BE2C (cell line): ENCODE measurements around the gene TMEM203.

ENCODE experiments used
- DNase-seq: peaks from one replicate; pipeline ENCODE4 v3.0.0-alpha.2; 2020
- H3K27me3 ChIP-seq: fragments of 250-450 bp; sonication (Bioruptor Pico); 2 replicates; pipeline ENCODE4 v1.5.1; 2020; ENCODE audit warnings: mild to moderate bottlenecking
- H3K36me3 ChIP-seq: fragments of 250-450 bp; sonication (Bioruptor Pico); 2 replicates; pipeline ENCODE4 v1.5.1; 2020; ENCODE audit warnings: mild to moderate bottlenecking
- H3K4me1 ChIP-seq: fragments of 250-450 bp; sonication (Bioruptor Pico); 2 replicates; pipeline ENCODE4 v1.5.1; 2020
- H3K4me3 ChIP-seq: 2 replicates; pipeline ENCODE4 v1.5.1; 2011; ENCODE audit warnings: low read depth, low read length
- H3K9me3 ChIP-seq: fragments of 250-450 bp; sonication (Bioruptor Pico); 2 replicates; pipeline ENCODE4 v1.5.1; 2020
- TF ChIP-seq, protein P1 (sequence below): IDR thresholded peaks from 2 replicates; pipeline ENCODE4 v1.5.1; 2012; ENCODE audit warnings: mild to moderate bottlenecking, low read depth, low read length

TMEM203 gene

DNA sequence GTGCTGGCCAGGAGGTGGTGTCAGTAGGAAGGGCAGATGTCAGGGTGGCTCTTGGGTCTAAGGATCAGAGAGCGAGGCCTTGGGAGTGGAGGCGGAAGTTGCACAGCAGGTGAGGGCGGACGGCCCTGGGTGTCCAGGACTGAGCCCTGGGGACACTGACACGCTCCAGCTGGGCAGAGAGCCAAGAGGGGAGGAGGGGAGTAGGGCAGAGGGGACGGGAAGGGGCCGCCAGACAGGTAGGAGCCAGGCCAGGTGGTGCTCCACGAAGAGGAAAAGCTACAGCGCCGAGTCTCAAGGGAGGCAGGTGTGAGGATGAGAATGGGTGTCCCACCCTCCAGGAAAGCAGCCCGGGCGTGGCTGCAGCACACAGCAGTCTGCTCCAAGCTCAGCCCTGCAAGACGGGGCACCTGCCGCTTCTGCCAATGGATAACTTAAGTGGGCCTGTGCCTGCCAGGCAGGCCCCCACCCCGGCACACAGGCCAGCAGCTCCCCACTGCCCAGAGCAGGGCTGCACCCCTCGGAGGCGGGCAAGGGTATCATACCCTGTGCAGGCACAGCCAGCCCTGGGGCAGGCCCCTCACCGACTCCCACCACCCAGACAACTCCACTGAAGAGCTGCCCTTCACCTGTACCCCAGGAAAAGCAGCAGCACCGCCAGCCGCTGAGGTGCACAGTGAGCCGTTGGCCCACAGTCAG lies 9.8 kb downstream of the TMEM203 start:
- no peak for DNase-seq
- Histone ChIP-seq H3K4me1 (peaks cover 6% of the 10 kb centered on the region), H3K36me3 (peaks cover 4% of the 10 kb centered on the region; the same call in 1 of the 2 replicates), H3K27me3 (no peaks in the 10 kb centered on the region), H3K4me3 (no peak overlapping the region), H3K9me3 (no peaks in the 10 kb centered on the region)
- TF ChIP-seq, protein P1, sequence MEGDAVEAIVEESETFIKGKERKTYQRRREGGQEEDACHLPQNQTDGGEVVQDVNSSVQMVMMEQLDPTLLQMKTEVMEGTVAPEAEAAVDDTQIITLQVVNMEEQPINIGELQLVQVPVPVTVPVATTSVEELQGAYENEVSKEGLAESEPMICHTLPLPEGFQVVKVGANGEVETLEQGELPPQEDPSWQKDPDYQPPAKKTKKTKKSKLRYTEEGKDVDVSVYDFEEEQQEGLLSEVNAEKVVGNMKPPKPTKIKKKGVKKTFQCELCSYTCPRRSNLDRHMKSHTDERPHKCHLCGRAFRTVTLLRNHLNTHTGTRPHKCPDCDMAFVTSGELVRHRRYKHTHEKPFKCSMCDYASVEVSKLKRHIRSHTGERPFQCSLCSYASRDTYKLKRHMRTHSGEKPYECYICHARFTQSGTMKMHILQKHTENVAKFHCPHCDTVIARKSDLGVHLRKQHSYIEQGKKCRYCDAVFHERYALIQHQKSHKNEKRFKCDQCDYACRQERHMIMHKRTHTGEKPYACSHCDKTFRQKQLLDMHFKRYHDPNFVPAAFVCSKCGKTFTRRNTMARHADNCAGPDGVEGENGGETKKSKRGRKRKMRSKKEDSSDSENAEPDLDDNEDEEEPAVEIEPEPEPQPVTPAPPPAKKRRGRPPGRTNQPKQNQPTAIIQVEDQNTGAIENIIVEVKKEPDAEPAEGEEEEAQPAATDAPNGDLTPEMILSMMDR, result no peak

DNA sequence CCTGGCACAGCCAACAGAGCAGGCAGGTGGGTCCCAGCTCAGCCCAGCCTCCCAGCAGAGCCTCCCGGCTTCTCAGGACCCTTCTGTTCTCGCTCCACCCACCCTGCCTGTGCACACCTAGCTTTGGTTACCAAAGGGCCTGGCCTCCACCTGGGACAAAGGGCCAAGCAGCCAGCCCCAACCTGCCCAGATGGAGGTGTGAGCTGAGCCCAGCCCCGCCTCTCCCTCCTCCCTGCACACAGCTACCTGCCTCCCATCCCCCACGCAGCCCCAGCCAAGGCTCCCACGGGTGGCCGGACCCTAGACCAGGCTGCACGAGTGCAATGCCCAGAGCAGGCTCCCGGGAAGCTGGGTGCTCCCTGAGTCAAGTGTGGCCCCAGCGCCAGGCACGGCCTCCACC lies 10.5 kb downstream of the TMEM203 start:
- TF ChIP-seq, protein P1, result no peak
- DNase-seq, result no peak
- no peaks in the 10 kb centered on the region for H3K9me3 ChIP-seq
- H3K4me3 ChIP-seq, result no peak overlapping the region
- H3K36me3 ChIP-seq, result peaks cover 4% of the 10 kb centered on the region; the same call in 1 of the 2 replicates
- no peaks in the 10 kb centered on the region for H3K27me3 ChIP-seq
- H3K4me1 ChIP-seq, result peaks cover 6% of the 10 kb centered on the region

DNA sequence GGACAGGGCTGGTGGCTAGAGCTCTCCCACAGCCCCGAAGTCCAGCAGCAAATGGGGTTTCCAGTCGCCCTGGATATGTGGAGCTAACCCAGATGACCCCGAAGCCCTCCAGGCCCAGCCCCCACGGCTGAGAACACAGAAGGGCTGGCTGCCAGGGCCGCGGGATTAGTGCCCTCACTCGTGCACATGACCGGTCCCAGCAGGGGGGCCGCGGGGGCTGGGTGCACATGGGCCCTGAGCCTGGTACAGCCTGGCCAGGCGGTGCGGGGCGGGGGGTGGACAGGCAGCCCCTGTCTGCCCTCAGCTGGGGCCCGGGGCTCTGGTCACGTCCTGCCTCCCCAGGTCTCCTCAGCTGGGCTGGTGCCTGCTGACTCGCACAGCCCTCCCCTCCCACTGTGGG lies 11.1 kb downstream of the TMEM203 start:
- Histone ChIP-seq H3K4me3 (no peak overlapping the region), H3K27me3 (no peaks in the 10 kb centered on the region), H3K9me3 (no peaks in the 10 kb centered on the region), H3K4me1 (peaks cover 5% of the 10 kb centered on the region), H3K36me3 (peaks cover 4% of the 10 kb centered on the region; the same call in 1 of the 2 replicates)
- no peak for DNase-seq
- TF ChIP-seq, protein P1, result no peak

DNA sequence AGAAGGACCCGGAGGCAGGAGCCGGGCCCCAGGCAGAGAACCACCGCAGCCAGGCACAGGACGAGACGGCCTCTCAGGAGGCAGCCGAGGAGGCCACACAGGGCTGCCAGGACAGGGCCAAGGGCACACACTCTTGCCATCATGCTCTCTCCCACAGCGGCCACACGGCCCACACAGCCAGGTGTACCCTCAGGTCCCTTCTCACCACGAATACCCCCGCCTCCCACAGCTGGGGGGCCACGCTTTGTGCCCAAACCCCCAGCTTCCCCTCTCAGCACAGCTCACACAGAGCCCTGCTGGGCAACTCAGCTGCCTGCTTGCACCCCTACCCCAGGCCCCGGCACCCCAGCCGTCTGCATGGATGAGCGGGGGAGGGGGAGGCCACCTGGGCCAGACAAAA lies 11.7 kb downstream of the TMEM203 start:
- no peaks in the 10 kb centered on the region for H3K27me3 ChIP-seq
- H3K36me3 ChIP-seq, result peaks cover 4% of the 10 kb centered on the region; the same call in 1 of the 2 replicates
- DNase-seq, result no peak
- H3K4me3 ChIP-seq, result no peak overlapping the region
- no peaks in the 10 kb centered on the region for H3K9me3 ChIP-seq
- TF ChIP-seq, protein P1, result no peak
- H3K4me1 ChIP-seq, result peaks cover 4% of the 10 kb centered on the region

DNA sequence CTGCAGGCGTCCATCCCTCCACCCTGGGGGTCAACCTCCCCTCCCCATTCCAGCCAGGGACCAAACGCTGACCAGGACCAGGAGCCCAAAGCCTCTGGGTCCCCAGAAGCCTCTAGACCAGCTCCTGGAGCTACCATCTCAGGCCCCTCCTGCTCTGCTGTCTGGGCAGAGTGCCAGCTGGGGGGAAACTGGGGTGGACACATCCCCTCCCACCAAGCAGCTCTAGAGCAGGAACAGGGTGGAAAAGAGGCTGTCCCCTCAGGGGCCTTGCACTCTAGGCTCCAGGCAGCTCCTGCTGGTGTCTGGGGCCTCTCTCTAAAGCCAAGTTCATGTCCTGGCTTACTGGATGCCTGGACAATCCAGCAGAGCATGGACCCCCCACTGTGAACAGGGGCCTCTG lies 12.6 kb downstream of the TMEM203 start:
- Histone ChIP-seq H3K27me3 (no peaks in the 10 kb centered on the region), H3K9me3 (no peaks in the 10 kb centered on the region), H3K36me3 (peaks cover 4% of the 10 kb centered on the region; the same call in 1 of the 2 replicates), H3K4me1 (peaks cover 4% of the 10 kb centered on the region), H3K4me3 (no peak overlapping the region)
- TF ChIP-seq, protein P1, result no peak
- DNase-seq, result no peak

DNA sequence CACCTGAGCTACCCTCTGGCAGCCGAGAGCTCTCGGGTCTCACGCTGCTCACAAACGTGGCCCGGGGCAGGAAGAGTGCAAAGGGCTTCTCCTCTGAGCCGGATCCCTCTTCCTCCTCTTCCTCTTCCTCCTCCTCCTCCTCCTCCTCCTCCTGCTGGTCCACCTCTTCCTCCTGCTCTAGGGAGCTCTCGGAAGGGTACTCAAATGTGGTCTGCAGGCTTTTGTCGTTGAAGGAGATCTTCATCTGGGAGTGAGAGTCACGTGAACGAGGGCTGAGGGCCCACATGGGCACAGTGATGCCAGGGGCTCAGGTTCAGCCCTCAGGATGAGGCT lies 13.0 kb downstream of the TMEM203 start:
- H3K4me1 ChIP-seq, result peaks cover 4% of the 10 kb centered on the region
- H3K36me3 ChIP-seq, result peaks cover 4% of the 10 kb centered on the region; the same call in 1 of the 2 replicates
- TF ChIP-seq, protein P1, result no peak
- H3K27me3 ChIP-seq, result no peaks in the 10 kb centered on the region
- no peak for DNase-seq
- H3K9me3 ChIP-seq, result no peaks in the 10 kb centered on the region
- no peak overlapping the region for H3K4me3 ChIP-seq
